Suprapubic skin (tissue), 4 donors: ENCODE results near the gene HOXA9.

Source experiments
- CTCF ChIP-seq, 2 donors: fragments of 200-600 bp in 1 of 2; fragments of 450-650 bp in 1 of 2; sonication (generic) in 1 of 2; IDR thresholded peaks; one replicate each; pipeline ENCODE4 v1.5.1; 2016 to 2019; ENCODE audit warnings: antibody characterized with exemption in 2 of 2, mild to moderate bottlenecking in 1 of 2, moderate library complexity in 1 of 2
- POLR2A ChIP-seq, 2 donors: fragments of 450-650 bp; IDR thresholded peaks; one replicate each; pipeline ENCODE4 v1.6.1; 2017; ENCODE audit warnings: antibody characterized with exemption in 2 of 2, mild to moderate bottlenecking in 2 of 2, moderate library complexity in 2 of 2
- POLR2AphosphoS5 ChIP-seq, 3 donors: sonication (generic); formaldehyde crosslinking; IDR thresholded peaks; one replicate each; pipeline ENCODE4 v1.6.1; 2017; ENCODE audit warnings: antibody characterized with exemption in 3 of 3

DNA sequence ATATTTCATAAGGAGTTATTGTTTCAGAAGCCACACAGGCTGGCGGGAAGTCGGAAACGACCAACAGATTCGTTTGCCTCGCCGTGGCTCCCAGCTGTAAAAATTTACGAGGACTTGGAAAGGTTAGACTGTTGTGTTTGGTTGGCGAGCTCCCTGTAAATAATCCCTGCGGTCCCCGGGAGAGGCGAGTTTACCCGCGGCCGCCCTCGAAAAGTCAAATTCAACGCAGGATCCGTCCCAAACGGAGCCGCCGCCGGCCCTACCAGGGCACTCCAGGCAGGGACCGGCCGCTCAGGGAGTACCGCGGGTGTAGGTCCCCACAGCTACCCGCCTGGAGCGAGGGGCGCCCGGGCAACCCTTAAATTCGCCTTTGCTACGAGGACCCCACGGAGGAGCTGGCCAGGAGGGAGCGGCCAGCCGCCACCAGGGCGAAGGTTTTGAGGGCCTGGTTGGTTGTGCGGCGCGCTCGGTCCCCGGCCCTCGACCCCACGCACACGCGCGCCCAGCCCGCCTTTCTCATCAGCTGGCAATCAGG lies 726 bp upstream of the HOXA9 start:
- no peak for TF ChIP-seq POLR2AphosphoS5 (IDR thresholded peaks at IDR 0.05)
- no peak for TF ChIP-seq CTCF (IDR thresholded peaks at IDR 0.05)
- no peak for TF ChIP-seq POLR2A (IDR thresholded peaks at IDR 0.05)
